Lung (tissue), 12 donors: ENCODE measurements around the gene CABP5. TPM values are rescaled to one million over a fixed set of nuclear protein-coding genes. Genes with fewer than 3 reads are reported as not detected.

ENCODE experiments used
- ATAC-seq: fragments of 200-7000 bp; cut with Tn5 transposase; one replicate; pipeline ENCODE4 v1.9.1; 2020; ENCODE audit warnings: moderate number of reproducible peaks; ENCODE audit not compliant: insufficient read depth, low FRiP score
- DNase-seq, 3 donors: peaks; one replicate each; pipeline ENCODE4 v3.0.0-alpha.2; 2013 to 2017
- H3K27ac ChIP-seq, 2 donors: one replicate each; pipeline ENCODE4 v1.5.1; 2013; ENCODE audit warnings: mild to moderate bottlenecking in 2 of 2, moderate library complexity in 2 of 2, control low read depth in 1 of 2, inconsistent platforms in 1 of 2, low read depth in 1 of 2, low read length in 1 of 2
- H3K27me3 ChIP-seq, 3 donors: one replicate each; pipeline ENCODE4 v1.5.1; 2013; ENCODE audit warnings: low read length in 2 of 3; ENCODE audit not compliant: control insufficient read depth in 3 of 3, insufficient read depth in 3 of 3
- H3K36me3 ChIP-seq, 4 donors: one replicate each; pipeline ENCODE4 v1.5.1; 2013; ENCODE audit warnings: low read length in 4 of 4, mild to moderate bottlenecking in 1 of 4, moderate library complexity in 1 of 4; ENCODE audit not compliant: control insufficient read depth in 4 of 4, insufficient read depth in 4 of 4
- H3K4me1 ChIP-seq, 5 donors: one replicate each; pipeline ENCODE4 v1.5.1; 2013; ENCODE audit warnings: low read length in 5 of 5, mild to moderate bottlenecking in 2 of 5, moderate library complexity in 1 of 5; ENCODE audit not compliant: control insufficient read depth in 5 of 5, insufficient read depth in 5 of 5
- H3K4me3 ChIP-seq: one replicate; pipeline ENCODE4 v1.5.1; 2013; ENCODE audit warnings: mild to moderate bottlenecking, control low read depth, moderate library complexity
- H3K9ac ChIP-seq, 2 donors: one replicate each; pipeline ENCODE4 v1.5.1; 2013; ENCODE audit warnings: low read length in 2 of 2, control low read depth in 1 of 2; ENCODE audit not compliant: insufficient read depth in 1 of 2
- H3K9me3 ChIP-seq, 4 donors: one replicate each; pipeline ENCODE4 v1.5.1; 2013; ENCODE audit warnings: low read length in 3 of 4, mild to moderate bottlenecking in 1 of 4, moderate library complexity in 1 of 4; ENCODE audit not compliant: control insufficient read depth in 4 of 4, insufficient read depth in 3 of 4
- WGBS, 2 donors: extraction: QIAGEN DNeasy Blood & Tissue Kit; methylation state at CpG; one replicate each; pipeline ENCODE4 v1.1.7; 2013; 5-methylcytosine and 5-hydroxymethylcytosine counted together
- polyA plus RNA-seq, 2 donors: library from polyadenylated mRNA; stranded (reverse); fragments of 200-250 nt; gene quantifications; one replicate each; pipeline ENCODE4 v1.2.1, GENCODE V29; 2013
- total RNA-seq, 2 donors: library from RNA; depleted of rRNA in 1 of 2; stranded (reverse); fragments of >200 nt in 1 of 2; gene quantifications; one replicate each; pipeline ENCODE4 v1.2.1, GENCODE V29; 2014 to 2021
- TF ChIP-seq, protein P1 (sequence below): IDR thresholded peaks from 2 replicates; pipeline ENCODE4 v1.5.1; 2012; ENCODE audit warnings: mild to moderate bottlenecking; ENCODE audit errors: control extremely low read depth, extremely low read depth
- donor health status: control.
- donor health status: control.
- donor health status: Bipolar disorder and iron deficiency.
- donor health status: healthy.
- donor health status: DM: yes; HTN: yes; CAD: no.

The CABP5 gene
- total and polyA plus RNA-seq, 4 donors, result 0.07 to 0.14 TPM; not detected in 2

DNA sequence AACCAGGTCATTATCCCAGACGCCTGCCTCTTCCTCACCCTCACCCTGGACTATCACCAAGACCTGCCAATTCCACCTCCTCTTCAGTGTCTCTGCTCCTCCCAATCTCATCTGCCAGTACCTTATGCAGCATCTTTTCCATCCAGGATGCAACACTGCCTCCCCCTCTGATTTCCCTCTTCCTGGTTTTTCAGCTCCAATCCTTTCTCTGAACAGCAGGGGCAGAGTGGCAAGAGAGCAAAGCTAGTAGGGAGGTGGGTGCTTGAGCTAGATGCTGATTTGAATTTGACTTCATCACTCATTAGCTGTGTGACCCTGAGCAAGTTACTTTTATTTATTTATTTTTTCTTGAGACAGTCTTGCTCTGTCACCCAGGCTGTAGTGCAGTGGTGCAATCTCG is 25.6 kb upstream of the CABP5 start:
- Histone ChIP-seq H3K9me3 (no peaks in the 10 kb centered on the region), H3K27me3 (no peaks in the 10 kb centered on the region), H3K36me3 (peaks cover 0 to 5% (median 2%) of the 10 kb centered on the region in 4 donors), H3K4me1 (no peaks in the 10 kb centered on the region), H3K9ac (no peak overlapping the region), H3K27ac (no peak overlapping the region), H3K4me3 (no peak overlapping the region)
- 81 to 85% methylated on average over 2 of the region's 2 CpGs for WGBS, 2 donors
- DNase-seq (no peak), ATAC-seq (no peak)
- TF ChIP-seq, protein P1, sequence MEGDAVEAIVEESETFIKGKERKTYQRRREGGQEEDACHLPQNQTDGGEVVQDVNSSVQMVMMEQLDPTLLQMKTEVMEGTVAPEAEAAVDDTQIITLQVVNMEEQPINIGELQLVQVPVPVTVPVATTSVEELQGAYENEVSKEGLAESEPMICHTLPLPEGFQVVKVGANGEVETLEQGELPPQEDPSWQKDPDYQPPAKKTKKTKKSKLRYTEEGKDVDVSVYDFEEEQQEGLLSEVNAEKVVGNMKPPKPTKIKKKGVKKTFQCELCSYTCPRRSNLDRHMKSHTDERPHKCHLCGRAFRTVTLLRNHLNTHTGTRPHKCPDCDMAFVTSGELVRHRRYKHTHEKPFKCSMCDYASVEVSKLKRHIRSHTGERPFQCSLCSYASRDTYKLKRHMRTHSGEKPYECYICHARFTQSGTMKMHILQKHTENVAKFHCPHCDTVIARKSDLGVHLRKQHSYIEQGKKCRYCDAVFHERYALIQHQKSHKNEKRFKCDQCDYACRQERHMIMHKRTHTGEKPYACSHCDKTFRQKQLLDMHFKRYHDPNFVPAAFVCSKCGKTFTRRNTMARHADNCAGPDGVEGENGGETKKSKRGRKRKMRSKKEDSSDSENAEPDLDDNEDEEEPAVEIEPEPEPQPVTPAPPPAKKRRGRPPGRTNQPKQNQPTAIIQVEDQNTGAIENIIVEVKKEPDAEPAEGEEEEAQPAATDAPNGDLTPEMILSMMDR, result no peak

DNA sequence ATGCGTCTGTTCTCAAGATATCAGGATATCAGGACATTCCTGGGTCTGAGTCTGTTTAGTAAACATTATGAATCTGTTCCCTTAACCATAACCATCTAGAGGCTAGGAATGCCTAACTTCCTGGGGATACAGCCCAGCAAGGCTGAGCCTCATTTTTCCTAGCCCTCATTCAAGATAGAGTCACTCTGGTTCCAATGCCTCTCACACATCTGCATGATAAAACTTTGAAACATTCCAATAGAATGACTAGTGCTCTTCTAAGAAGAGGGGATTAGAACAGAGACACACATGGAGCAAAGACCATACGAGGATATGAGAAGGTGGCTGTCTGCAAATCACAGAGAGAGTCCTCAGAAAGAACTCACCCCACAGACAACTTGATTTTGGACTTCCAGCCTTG is 20.6 kb upstream of the CABP5 start:
- DNase-seq (no peak), ATAC-seq (no peak)
- H3K4me3 ChIP-seq, result no peak overlapping the region
- H3K27ac ChIP-seq, result no peak overlapping the region
- H3K36me3 ChIP-seq, result peaks cover 0 to 8% (median 2%) of the 10 kb centered on the region in 4 donors
- no peaks in the 10 kb centered on the region for H3K4me1 ChIP-seq
- TF ChIP-seq, protein P1, result no peak
- peaks cover 0 to 11% (median 5%) of the 10 kb centered on the region in 3 donors for H3K27me3 ChIP-seq
- H3K9ac ChIP-seq, result no peak overlapping the region
- no peaks in the 10 kb centered on the region for H3K9me3 ChIP-seq
- 80 to 84% methylated on average over 2 of the region's 2 CpGs for WGBS, 2 donors

DNA sequence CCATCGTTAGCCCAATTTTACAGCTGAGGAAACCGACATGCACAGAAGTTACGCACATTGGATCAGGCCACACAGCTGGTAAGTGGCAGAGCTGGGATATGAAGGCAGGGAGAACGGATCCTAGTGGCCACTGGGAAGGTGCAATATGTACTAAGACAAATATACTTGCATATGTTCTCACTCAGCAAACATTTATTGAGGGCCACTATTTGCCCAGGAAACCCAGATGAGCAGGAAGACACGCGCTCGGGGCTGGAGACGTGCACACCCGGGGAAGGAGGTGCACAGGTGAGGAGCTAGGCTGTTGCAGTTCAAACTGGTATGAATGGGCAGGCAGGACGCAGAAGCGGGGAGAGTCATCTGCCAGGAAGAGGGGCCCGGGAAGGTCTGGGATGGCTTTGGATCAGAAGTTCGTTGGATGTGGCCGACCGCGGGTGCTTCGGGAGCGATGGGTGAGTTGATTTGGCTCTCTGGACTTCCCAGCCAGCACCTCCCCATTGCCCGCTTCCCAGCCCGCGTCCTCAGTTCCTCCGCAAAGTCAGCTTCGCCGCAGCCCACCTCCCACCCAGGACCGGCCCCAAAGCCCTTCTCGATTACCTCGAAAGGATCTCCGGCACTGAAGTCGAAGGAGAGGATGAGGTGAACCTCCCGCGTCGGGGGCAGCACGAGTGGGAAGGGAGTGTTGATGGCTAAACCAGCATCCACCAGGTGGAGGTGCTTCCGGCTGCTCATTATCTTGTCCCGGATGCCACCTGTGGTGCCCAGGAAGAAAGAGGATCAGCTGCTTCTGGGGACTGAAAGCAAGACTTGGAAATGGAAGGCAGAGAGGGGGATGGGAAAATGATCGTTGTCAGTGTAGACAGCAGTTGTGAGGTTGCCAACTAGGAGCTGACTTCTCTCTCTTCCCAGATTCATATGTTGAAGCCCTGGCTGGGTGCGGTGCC is 17.8 kb upstream of the CABP5 start:
- Histone ChIP-seq H3K27ac (no peak overlapping the region), H3K9me3 (no peaks in the 10 kb centered on the region), H3K4me3 (no peak overlapping the region), H3K36me3 (peaks cover 0 to 3% (median under 1%) of the 10 kb centered on the region in 4 donors), H3K4me1 (no peaks in the 10 kb centered on the region), H3K27me3 (peaks cover 0 to 11% (median 5%) of the 10 kb centered on the region in 3 donors), H3K9ac (no peak overlapping the region)
- DNase-seq (no peak), ATAC-seq (no peak)
- 49 to 57% methylated on average over 37 of the region's 37 CpGs for WGBS, 2 donors
- TF ChIP-seq, protein P1, result no peak
